ENCODE measurements around the gene KCNK16.
"Not testable (repeated sequence)": the region's sequence is repeated elsewhere in the genome, so short reads cannot be mapped to it uniquely, and the experiment has no call there.

The KCNK16 gene

GRCh38 chr6:39304951-39305350 lies 17.6 kb downstream of the KCNK16 start:
- DNase-seq = no peak

- no peak for DNase-seq
Observed at GRCh38 chr6:39303425-39304153, 18.9 kb downstream of the KCNK16 start.

- peak; percentile 82 for DNase-seq
Observed at GRCh38 chr6:39302669-39303424, 19.7 kb downstream of the KCNK16 start.

- DNase-seq = no peak
Observed at GRCh38 chr6:39302011-39302410, 20.5 kb downstream of the KCNK16 start.

GRCh38 chr6:39301606-39302005 lies 20.9 kb downstream of the KCNK16 start:
- no peak for DNase-seq

GRCh38 chr6:39300739-39301138 lies 21.8 kb downstream of the KCNK16 start:
- no peak for DNase-seq

GRCh38 chr6:39298061-39298460 lies 24.4 kb downstream of the KCNK16 start:
- DNase-seq = no peak

- no peak for DNase-seq
Observed at GRCh38 chr6:39296745-39297640, 25.5 kb downstream of the KCNK16 start.

- no peak for DNase-seq
Observed at GRCh38 chr6:39295611-39296011, 26.9 kb downstream of the KCNK16 start.

- DNase-seq = no peak
Observed at GRCh38 chr6:39294899-39295298, 27.6 kb downstream of the KCNK16 start.

- no peak for DNase-seq
Observed at GRCh38 chr6:39294133-39294532, 28.4 kb downstream of the KCNK16 start.

GRCh38 chr6:39292637-39293036 lies 29.9 kb downstream of the KCNK16 start:
- DNase-seq = no peak

GRCh38 chr6:39289490-39289889 lies 33.0 kb downstream of the KCNK16 start:
- DNase-seq = no peak

GRCh38 chr6:39287601-39288000 lies 34.9 kb downstream of the KCNK16 start:
- DNase-seq = no peak

GRCh38 chr6:39286596-39286995 lies 35.9 kb downstream of the KCNK16 start:
- DNase-seq = not testable (repeated sequence)

GRCh38 chr6:39282774-39283173 lies 39.7 kb downstream of the KCNK16 start:
- no peak for DNase-seq

- DNase-seq = no peak
Observed at GRCh38 chr6:39281312-39281980, 41.1 kb downstream of the KCNK16 start.

GRCh38 chr6:39280247-39280731 lies 42.2 kb downstream of the KCNK16 start:
- DNase-seq = no peak

GRCh38 chr6:39279539-39279938 lies 43.0 kb downstream of the KCNK16 start:
- DNase-seq = no peak

GRCh38 chr6:39276379-39276995 lies 46.0 kb downstream of the KCNK16 start:
- DNase-seq = no peak

- no peak for DNase-seq
Observed at GRCh38 chr6:39274903-39275302, 47.6 kb downstream of the KCNK16 start.

GRCh38 chr6:39274471-39274870 lies 48.0 kb downstream of the KCNK16 start:
- no peak for DNase-seq

Measured in CD4-positive, alpha-beta T cell treated with Interleukin-10 for 1 hour (primary cell).